Effector memory CD4-positive, alpha-beta T cell (primary cell): Measurements from ENCODE around the gene YDJC.
"Not testable (repeated sequence)": the region's sequence is repeated elsewhere in the genome, so short reads cannot be mapped to it uniquely, and the experiment has no call there.

Experiments used
- DNase-seq, 3 donors: peaks; one replicate each; pipeline ENCODE4 v3.0.0-alpha.2; 2020
- H3K27ac ChIP-seq: 2 replicates; pipeline ENCODE4 v1.7.0; 2013; ENCODE audit warnings: mild to moderate bottlenecking, low read length, moderate library complexity; ENCODE audit not compliant: insufficient read depth, poor library complexity, severe bottlenecking
- H3K27me3 ChIP-seq: replicated peaks from 2 replicates; pipeline ENCODE4 v1.7.0; 2013; ENCODE audit warnings: mild to moderate bottlenecking, low read length; ENCODE audit not compliant: insufficient read depth, control insufficient read depth, poor library complexity, severe bottlenecking
- H3K36me3 ChIP-seq: 2 replicates; pipeline ENCODE4 v1.7.0; 2013; ENCODE audit warnings: mild to moderate bottlenecking, low read length, moderate library complexity; ENCODE audit not compliant: control insufficient read depth, insufficient read depth
- H3K4me1 ChIP-seq: 2 replicates; pipeline ENCODE4 v1.7.0; 2013; ENCODE audit warnings: low read length, mild to moderate bottlenecking; ENCODE audit not compliant: control insufficient read depth, insufficient read depth, poor library complexity, severe bottlenecking
- H3K4me3 ChIP-seq: 2 replicates; pipeline ENCODE4 v1.7.0; 2013; ENCODE audit warnings: low read length, low read depth, mild to moderate bottlenecking; ENCODE audit not compliant: insufficient read depth, poor library complexity, severe bottlenecking
- H3K9me3 ChIP-seq: 2 replicates; pipeline ENCODE4 v1.7.0; 2013; ENCODE audit warnings: mild to moderate bottlenecking, low read length, moderate library complexity; ENCODE audit not compliant: control insufficient read depth

The YDJC gene

GRCh38 chr22:21641417-21641788 lies 11.6 kb upstream of the YDJC start:
- H3K27me3 ChIP-seq = no peaks in the 10 kb centered on the region
- no peak for DNase-seq
- peaks cover 18% of the 10 kb centered on the region for H3K4me1 ChIP-seq
- peak overlapping the region; percentile 54 for H3K4me3 ChIP-seq
- no peaks in the 10 kb centered on the region for H3K36me3 ChIP-seq
- no peaks in the 10 kb centered on the region for H3K9me3 ChIP-seq
- H3K27ac ChIP-seq = peak overlapping the region; percentile 33

DNA sequence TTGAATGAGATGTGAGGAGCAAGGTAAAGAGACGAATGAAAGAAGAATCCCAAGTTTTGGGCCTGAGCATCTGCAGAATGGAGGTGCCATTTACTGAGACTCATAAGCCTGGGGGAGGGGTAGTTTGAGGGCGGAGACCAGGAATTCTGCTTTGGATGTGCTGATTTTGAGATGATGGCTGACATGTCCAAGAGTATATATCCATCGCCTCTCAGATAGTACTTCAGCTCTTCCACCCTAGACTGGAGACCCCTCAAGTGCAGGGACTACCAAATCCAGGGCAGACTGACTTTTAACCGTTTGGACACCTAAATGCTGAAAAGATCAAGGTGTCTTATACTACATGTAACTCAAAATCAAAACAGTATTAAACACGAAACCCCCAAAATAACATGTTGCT lies 11.0 kb upstream of the YDJC start:
- Histone ChIP-seq H3K27me3 (no peaks in the 10 kb centered on the region), H3K4me1 (peaks cover 18% of the 10 kb centered on the region), H3K4me3 (no peak overlapping the region), H3K36me3 (no peaks in the 10 kb centered on the region), H3K9me3 (no peaks in the 10 kb centered on the region), H3K27ac (no peak overlapping the region)
- DNase-seq = no peak

DNA sequence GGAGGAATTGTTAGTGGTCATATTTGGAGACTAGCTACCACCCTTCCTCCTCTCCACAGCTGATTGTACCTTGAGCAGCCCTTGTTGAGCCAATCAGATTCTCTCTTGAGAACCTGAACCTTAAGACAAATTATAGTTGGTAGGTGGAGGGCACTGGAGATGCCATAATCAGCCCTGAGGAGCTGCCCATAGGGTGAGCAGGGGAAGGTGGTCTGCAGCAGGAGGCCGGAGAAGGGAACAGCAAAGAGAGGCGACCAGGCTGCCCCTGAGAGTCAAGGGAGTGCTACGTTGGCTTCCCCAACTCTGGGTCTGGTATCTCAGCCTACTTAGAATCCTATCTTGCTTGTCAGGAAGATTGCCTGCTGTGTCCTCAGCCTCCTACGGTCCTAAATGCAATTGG lies 9.5 kb upstream of the YDJC start:
- H3K36me3 ChIP-seq = no peaks in the 10 kb centered on the region
- H3K9me3 ChIP-seq = no peaks in the 10 kb centered on the region
- peaks cover 18% of the 10 kb centered on the region for H3K4me1 ChIP-seq
- H3K27me3 ChIP-seq = no peaks in the 10 kb centered on the region
- H3K27ac ChIP-seq = no peak overlapping the region
- no peak overlapping the region for H3K4me3 ChIP-seq
- DNase-seq = no peak

DNA sequence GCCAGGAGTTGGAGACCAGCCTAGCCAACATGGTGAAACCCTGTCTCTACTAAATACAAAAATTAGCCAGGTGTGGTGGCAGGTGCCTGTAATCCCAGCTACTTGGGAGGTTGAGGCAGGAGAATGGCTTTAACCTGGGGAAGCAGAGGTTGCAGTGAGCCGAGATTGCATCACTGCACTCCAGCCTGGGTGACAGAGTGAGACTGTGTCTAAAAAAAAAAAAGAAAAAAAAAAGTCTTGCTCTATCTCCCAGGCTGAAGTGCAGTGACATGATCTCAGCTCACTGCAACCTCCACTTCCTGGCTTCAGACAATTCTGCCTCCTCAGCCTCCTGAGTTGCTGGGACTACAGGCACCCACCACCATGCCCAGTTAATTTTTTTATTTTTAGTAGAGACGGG lies 7.6 kb upstream of the YDJC start:
- H3K27ac ChIP-seq, H3K9me3 ChIP-seq, DNase-seq, H3K36me3 ChIP-seq, H3K4me3 ChIP-seq, H3K4me1 ChIP-seq, H3K27me3 ChIP-seq: not testable (repeated sequence)

DNA sequence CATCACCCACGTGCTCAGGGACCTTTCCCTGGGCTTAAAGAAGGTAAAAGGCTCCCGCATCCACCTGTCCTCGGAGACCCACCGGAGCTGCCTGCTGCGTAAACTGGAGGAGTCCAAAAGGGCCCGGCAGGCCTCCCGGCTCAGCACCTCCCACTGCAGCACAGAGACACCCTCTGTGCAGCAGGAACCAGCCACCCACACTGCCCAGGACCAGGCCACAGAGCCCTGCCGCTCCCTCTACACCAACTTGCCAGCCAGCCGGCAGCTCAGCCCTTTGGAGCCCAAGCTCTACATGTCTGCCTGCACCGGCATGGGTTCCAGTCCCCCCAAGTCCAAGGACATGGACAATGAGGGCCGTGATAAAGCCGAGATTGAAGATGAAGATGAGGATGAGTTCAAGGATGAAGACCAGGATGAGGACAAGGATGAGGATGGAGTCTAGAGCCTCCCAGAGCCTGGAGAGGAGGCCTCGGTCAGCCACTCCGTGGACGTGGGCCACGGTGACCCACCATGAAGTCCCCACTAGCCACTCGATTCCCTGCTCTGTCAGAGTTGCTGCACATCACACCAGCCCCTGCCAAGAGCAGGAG lies 6.9 kb upstream of the YDJC start:
- Histone ChIP-seq H3K9me3 (no peaks in the 10 kb centered on the region), H3K27me3 (no peaks in the 10 kb centered on the region), H3K36me3 (no peaks in the 10 kb centered on the region), H3K4me3 (no peak overlapping the region), H3K4me1 (peaks cover 4% of the 10 kb centered on the region), H3K27ac (no peak overlapping the region)
- DNase-seq = no peak

DNA sequence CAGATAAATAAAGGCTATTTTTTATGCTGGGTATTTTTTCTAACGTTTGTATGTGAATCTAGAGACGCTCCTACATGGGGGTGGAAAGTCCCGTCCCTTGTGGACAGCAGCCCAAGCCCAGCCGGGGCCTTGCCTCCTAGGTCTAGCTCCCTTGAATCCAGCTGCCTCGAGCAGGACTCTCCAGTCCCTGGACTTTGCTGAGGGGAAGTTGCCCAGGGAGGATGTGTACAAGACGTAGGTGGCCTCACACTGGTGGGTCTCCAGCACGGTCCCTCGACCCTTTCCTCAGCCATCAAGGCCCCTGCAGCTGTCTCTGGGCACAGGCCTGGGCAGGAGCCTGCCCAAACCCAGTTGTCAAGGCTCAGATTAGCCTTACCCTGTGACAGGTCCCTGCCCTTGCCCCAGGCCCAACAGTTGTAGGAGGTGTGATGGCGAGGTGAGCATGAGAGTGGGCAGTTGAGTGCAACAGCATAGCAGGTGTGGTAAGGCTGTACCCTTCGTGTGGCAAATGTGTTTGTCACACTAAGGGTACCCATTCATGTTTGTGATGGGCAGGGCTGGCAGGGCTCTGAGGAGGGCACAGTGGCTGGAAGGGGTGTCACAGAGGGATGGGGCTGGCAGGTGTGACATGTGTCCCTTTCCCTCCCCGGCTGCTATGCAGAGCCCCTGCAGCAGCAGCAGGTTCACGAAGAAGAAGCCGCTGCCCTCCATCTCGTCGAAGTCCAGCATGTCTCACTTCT lies 6.1 kb upstream of the YDJC start:
- Histone ChIP-seq H3K36me3 (no peaks in the 10 kb centered on the region), H3K9me3 (no peaks in the 10 kb centered on the region), H3K4me3 (no peak overlapping the region), H3K27ac (no peak overlapping the region), H3K4me1 (no peaks in the 10 kb centered on the region), H3K27me3 (no peaks in the 10 kb centered on the region)
- DNase-seq = no peak

- no peaks in the 10 kb centered on the region for H3K36me3 ChIP-seq
- H3K4me3 ChIP-seq = no peak overlapping the region
- no peak for DNase-seq
- no peak overlapping the region for H3K27ac ChIP-seq
- H3K4me1 ChIP-seq = peaks cover 2% of the 10 kb centered on the region
- no peaks in the 10 kb centered on the region for H3K9me3 ChIP-seq
- H3K27me3 ChIP-seq = no peaks in the 10 kb centered on the region
Measured at GRCh38 chr22:21634844-21635243, 5.0 kb upstream of the YDJC start.

GRCh38 chr22:21634081-21634480 lies 4.3 kb upstream of the YDJC start:
- H3K36me3 ChIP-seq = no peaks in the 10 kb centered on the region
- DNase-seq = no peak
- H3K27ac ChIP-seq = no peak overlapping the region
- peaks cover 2% of the 10 kb centered on the region for H3K4me1 ChIP-seq
- H3K27me3 ChIP-seq = no peaks in the 10 kb centered on the region
- no peaks in the 10 kb centered on the region for H3K9me3 ChIP-seq
- no peak overlapping the region for H3K4me3 ChIP-seq

GRCh38 chr22:21633481-21633880 lies 3.7 kb upstream of the YDJC start:
- Histone ChIP-seq H3K4me3 (no peak overlapping the region), H3K36me3 (peaks cover under 1% of the 10 kb centered on the region), H3K27ac (no peak overlapping the region), H3K27me3 (no peaks in the 10 kb centered on the region), H3K9me3 (no peaks in the 10 kb centered on the region), H3K4me1 (peaks cover 6% of the 10 kb centered on the region)
- DNase-seq = no peak

DNA sequence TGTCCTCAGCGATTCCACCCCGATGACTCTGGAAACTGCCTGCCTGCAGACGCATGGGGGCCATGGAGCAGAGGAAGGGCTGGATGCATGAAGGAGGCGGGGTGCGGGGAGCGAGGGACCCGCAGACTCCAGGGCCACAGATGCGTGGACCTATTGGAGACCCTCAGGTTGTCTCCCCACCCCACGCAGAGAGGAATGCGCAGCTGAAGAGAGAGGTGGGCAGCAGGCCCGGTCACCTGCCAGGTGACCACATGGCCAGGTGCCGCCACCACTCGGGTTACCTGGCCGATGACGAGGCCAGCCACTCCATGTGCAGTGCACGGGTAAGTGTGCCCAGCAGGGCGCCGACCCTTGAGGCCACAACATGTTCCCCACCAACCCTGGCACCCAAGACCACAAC lies 3.1 kb upstream of the YDJC start:
- Histone ChIP-seq H3K36me3 (peaks cover 6% of the 10 kb centered on the region), H3K4me3 (no peak overlapping the region), H3K4me1 (peaks cover 12% of the 10 kb centered on the region), H3K27me3 (no peaks in the 10 kb centered on the region), H3K27ac (no peak overlapping the region), H3K9me3 (no peaks in the 10 kb centered on the region)
- DNase-seq = no peak
